Uterus (tissue), 4 donors: ENCODE data around the gene SERHL2. TPM values are rescaled to one million over a fixed set of nuclear protein-coding genes. Genes with fewer than 3 reads are reported as not detected.
"Not testable (repeated sequence)": the region's sequence is repeated elsewhere in the genome, so short reads cannot be mapped to it uniquely, and the experiment has no call there.

Experiments used
- DNase-seq, 2 donors: peaks; one replicate each; pipeline ENCODE4 v3.0.0-alpha.2; 2019 to 2020
- H3K27ac ChIP-seq, 2 donors: fragments of 200-600 bp; sonication (generic); 1 replicate in 1 of 2; 2 replicates in 1 of 2; pipeline ENCODE4 v1.5.1; 2016 to 2018
- H3K27me3 ChIP-seq, 2 donors: fragments of 200-600 bp; sonication (generic); one replicate each; pipeline ENCODE4 v1.5.1; 2018 to 2019; ENCODE audit warnings: control low read depth in 1 of 2
- H3K36me3 ChIP-seq, 2 donors: fragments of 200-600 bp; sonication (generic); one replicate each; pipeline ENCODE4 v1.5.1; 2019; ENCODE audit warnings: control low read depth in 1 of 2
- H3K4me1 ChIP-seq, 2 donors: fragments of 200-600 bp; sonication (generic); one replicate each; pipeline ENCODE4 v1.5.1; 2018 to 2019; ENCODE audit warnings: control low read depth in 1 of 2
- H3K4me3 ChIP-seq, 2 donors: fragments of 200-600 bp; sonication (generic); 1 replicate in 1 of 2; 2 replicates in 1 of 2; pipeline ENCODE4 v1.5.1; 2018 to 2019; ENCODE audit warnings: mild to moderate bottlenecking in 1 of 2
- H3K9me3 ChIP-seq, 2 donors: fragments of 200-600 bp; sonication (generic); one replicate each; pipeline ENCODE4 v1.5.1; 2019; ENCODE audit warnings: control low read depth in 1 of 2
- CTCF ChIP-seq, 4 experiments: fragments of 200-600 bp in 2 of 4; fragments of 450-650 bp in 2 of 4; sonication (generic) in 2 of 4; IDR thresholded peaks; one replicate each; pipeline ENCODE4 v1.5.1; 2016 to 2019; ENCODE audit warnings: antibody characterized with exemption in 4 of 4, mild to moderate bottlenecking in 2 of 4, moderate library complexity in 1 of 4
- POLR2A ChIP-seq, 2 donors: fragments of 450-650 bp; IDR thresholded peaks; one replicate each; pipeline ENCODE4 v1.6.1; 2016; ENCODE audit warnings: antibody characterized with exemption in 2 of 2, mild to moderate bottlenecking in 1 of 2, moderate library complexity in 1 of 2
- intact Hi-C: fragments of 100-400 bp; cut with DNase I; formaldehyde crosslinking; loops from one replicate; pipeline ENCODE4 v1.15.1; 2023; ENCODE audit warnings: low total_unique reads
- total RNA-seq, 4 donors: library from RNA; depleted of rRNA in 3 of 4; stranded (reverse); fragments of >200 nt in 3 of 4; gene quantifications; one replicate each; pipeline versions ENCODE4 v1.1.0 to v1.2.4, GENCODE V29; 2014 to 2023
- donor health status: DM: yes; HTN: yes; CAD: no.

SERHL2 gene
- total RNA-seq, 4 donors from 2014 or later = 3.6 to 9.9 (median 6.7) TPM

GRCh38 chr22:42519525-42520401 is 34.0 kb upstream of the SERHL2 start, which contains the start of gene RRP7A:
RRP7A (minus strand) TSS chr22:42519796; CDS start chr22:42519786, 10 bp downstream.
- TF ChIP-seq CTCF (IDR thresholded peaks at IDR 0.05) (peak in 1 of 4 experiments; percentile 13), POLR2A (IDR thresholded peaks at IDR 0.05) (peak; percentile 70 to 83)
- peak within 1 kb of the TSS; percentile 80 to 81 for H3K27ac ChIP-seq
- H3K27me3 ChIP-seq = no peaks in the 10 kb centered on the region
- no peaks in the 10 kb centered on the region for H3K4me1 ChIP-seq
- peak within 1 kb of the TSS; percentile 86 to 91 for H3K4me3 ChIP-seq
- H3K9me3 ChIP-seq = no peaks in the 10 kb centered on the region
- intact Hi-C loops = no loop called here
- DNase-seq = peak; percentile 75 to 79
- no peaks in the 10 kb centered on the region for H3K36me3 ChIP-seq

- H3K9me3 ChIP-seq = no peaks in the 10 kb centered on the region
- TF ChIP-seq CTCF (IDR thresholded peaks at IDR 0.05) = no peak
- TF ChIP-seq POLR2A (IDR thresholded peaks at IDR 0.05) = no peak
- H3K4me1 ChIP-seq = no peaks in the 10 kb centered on the region
- no peak for DNase-seq
- no peak overlapping the region for H3K4me3 ChIP-seq
- H3K27me3 ChIP-seq = no peaks in the 10 kb centered on the region
- H3K27ac ChIP-seq = peak overlapping the region in 1 of 2 donors; percentile 81
- H3K36me3 ChIP-seq = no peaks in the 10 kb centered on the region
- intact Hi-C loops = no loop called here
Observed at GRCh38 chr22:42521228-42521546, 32.6 kb upstream of the SERHL2 start.

GRCh38 chr22:42522546-42522945 is 31.2 kb upstream of the SERHL2 start:
- no peak for DNase-seq
- TF ChIP-seq POLR2A (IDR thresholded peaks at IDR 0.05) = no peak
- TF ChIP-seq CTCF (IDR thresholded peaks at IDR 0.05) = no peak
- Histone ChIP-seq H3K27me3 (no peaks in the 10 kb centered on the region), H3K4me1 (no peaks in the 10 kb centered on the region), H3K36me3 (no peaks in the 10 kb centered on the region), H3K9me3 (no peaks in the 10 kb centered on the region), H3K4me3 (no peak overlapping the region), H3K27ac (no peak overlapping the region)
- intact Hi-C loops = no loop called here

DNA sequence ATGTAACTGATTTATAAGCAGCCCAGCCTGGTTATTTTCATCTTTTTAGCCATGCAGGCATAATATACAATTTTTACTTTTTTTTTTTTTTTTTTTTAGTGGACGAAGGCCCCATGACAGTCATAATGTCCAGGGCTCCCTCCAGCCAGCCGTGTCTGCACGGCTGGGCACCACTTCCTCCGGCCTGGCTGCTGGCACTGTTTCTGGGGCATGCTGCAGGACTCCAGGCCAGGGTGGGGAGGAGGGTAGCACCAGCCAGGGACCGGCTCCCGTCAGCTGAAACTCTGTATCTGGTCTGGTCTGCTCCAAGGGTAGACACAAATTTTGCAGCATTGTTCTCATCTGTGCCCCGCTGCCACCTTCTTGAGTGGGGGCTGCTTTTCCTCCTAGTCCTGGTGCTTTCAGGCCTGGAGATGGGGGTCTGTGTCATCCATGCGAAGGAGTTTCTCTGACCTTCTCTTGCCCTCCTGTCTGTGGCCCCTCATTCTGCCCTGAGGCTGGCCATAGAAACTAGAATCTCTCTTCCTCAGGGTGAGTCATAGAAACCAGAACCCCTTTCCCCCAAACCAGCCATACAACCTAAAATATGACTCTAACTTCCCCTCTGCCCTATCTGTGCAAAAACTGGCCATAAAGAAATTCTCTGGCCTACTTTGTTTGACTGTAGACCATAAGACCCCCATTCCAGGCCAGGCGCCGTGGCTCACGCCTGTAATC is 25.0 kb upstream of the SERHL2 start:
- DNase-seq = no peak
- H3K4me3 ChIP-seq = no peak overlapping the region
- intact Hi-C loops = no loop called here
- H3K36me3 ChIP-seq = no peaks in the 10 kb centered on the region
- TF ChIP-seq POLR2A (IDR thresholded peaks at IDR 0.05) (no peak), CTCF (IDR thresholded peaks at IDR 0.05) (no peak)
- no peaks in the 10 kb centered on the region for H3K27me3 ChIP-seq
- H3K9me3 ChIP-seq = no peaks in the 10 kb centered on the region
- H3K27ac ChIP-seq = no peak overlapping the region
- no peaks in the 10 kb centered on the region for H3K4me1 ChIP-seq

GRCh38 chr22:42529435-42529834 is 24.3 kb upstream of the SERHL2 start:
- DNase-seq, H3K4me1 ChIP-seq, intact Hi-C loops, H3K4me3 ChIP-seq, H3K36me3 ChIP-seq, H3K27ac ChIP-seq, H3K9me3 ChIP-seq, H3K27me3 ChIP-seq: not testable (repeated sequence)

DNA sequence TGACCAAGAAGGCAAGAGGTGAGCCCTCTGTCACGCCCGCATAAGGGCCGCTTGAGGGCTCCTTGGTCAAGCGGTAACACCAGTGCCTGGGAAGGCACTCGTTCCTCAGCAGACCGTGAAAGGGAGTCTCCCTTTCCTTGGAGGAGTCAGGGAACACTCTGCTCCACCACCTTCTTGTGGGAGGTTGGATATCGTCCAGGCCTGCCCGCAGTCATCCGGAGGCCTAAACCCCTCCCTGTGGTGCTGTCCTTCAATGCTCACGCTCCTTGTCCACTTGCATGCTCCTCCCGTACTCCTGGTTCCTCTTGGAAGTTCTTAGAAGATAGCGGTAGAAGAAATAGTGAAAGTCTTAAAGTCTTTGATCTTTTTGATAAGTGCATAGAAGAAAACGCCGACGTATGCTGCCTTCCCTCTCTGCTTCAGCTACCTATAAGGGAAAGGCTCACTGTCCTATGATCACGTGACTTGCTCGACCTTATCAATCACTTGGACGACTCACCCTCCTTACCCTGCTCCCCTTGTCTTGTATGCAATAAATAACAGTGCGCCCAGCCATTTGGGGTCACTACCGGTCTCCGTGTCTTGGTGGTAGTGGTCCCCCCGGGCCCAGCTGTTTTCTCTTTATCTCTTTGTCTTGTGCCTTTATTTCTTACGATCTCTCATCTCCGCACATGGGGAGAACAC is 22.2 kb upstream of the SERHL2 start:
- H3K27me3 ChIP-seq, H3K27ac ChIP-seq, H3K4me3 ChIP-seq, DNase-seq, H3K4me1 ChIP-seq, H3K9me3 ChIP-seq, H3K36me3 ChIP-seq, intact Hi-C loops: not testable (repeated sequence)
